PC-3 (cell line): ENCODE results near the gene SPRR2E.
"Not testable (repeated sequence)": the region's sequence is repeated elsewhere in the genome, so short reads cannot be mapped to it uniquely, and the experiment has no call there.

Source experiments
- EZH2 ChIP-seq: fragments of 300-600 bp; sonication (generic); IDR thresholded peaks from one replicate; pipeline ENCODE4 v1.6.1; 2017; ENCODE audit warnings: antibody characterized with exemption, mild to moderate bottlenecking, low read length; ENCODE audit not compliant: unreplicated experiment
- TF ChIP-seq, protein P1 (sequence below): fragments of 300-600 bp; sonication (generic); conservative IDR thresholded peaks from 2 replicates; pipeline ENCODE4 v1.5.1; 2017; ENCODE audit warnings: antibody characterized with exemption, low read depth, mild to moderate bottlenecking, low read length

DNA sequence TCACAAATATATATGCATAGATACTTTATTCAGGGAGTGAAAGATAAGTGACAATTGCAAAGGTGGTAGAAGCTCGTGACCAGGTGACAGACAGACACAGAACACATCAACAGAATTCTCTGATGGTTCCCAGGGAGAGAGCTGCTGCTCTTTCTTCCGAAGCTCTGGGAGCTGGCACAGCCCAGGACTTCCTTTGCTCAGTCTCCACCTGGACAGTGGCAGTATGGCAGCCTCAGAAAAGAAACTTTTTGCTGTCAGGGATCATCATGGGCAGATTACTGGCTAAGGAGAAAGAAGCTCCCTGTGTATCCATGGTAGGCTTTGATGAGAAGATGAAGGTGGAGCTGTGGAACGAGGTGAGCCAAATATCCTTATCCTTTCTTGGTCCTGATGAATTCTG is 38.2 kb downstream of the SPRR2E start:
- TF ChIP-seq, protein P1, sequence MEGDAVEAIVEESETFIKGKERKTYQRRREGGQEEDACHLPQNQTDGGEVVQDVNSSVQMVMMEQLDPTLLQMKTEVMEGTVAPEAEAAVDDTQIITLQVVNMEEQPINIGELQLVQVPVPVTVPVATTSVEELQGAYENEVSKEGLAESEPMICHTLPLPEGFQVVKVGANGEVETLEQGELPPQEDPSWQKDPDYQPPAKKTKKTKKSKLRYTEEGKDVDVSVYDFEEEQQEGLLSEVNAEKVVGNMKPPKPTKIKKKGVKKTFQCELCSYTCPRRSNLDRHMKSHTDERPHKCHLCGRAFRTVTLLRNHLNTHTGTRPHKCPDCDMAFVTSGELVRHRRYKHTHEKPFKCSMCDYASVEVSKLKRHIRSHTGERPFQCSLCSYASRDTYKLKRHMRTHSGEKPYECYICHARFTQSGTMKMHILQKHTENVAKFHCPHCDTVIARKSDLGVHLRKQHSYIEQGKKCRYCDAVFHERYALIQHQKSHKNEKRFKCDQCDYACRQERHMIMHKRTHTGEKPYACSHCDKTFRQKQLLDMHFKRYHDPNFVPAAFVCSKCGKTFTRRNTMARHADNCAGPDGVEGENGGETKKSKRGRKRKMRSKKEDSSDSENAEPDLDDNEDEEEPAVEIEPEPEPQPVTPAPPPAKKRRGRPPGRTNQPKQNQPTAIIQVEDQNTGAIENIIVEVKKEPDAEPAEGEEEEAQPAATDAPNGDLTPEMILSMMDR, result not testable (repeated sequence)
- not testable (repeated sequence) for TF ChIP-seq EZH2
